HepG2 (cell line): Measurements from ENCODE around the gene CTRB2. TPM values are rescaled to one million over a fixed set of nuclear protein-coding genes. Genes with fewer than 3 reads are reported as not detected.

Experiments used
- CBX5 ChIP-seq: sonication (generic); formaldehyde crosslinking; IDR thresholded peaks from 2 replicates; pipeline ENCODE4 v1.4.0; 2020; ENCODE audit warnings: missing genetic modification reagents, borderline replicate concordance
- ESRRA ChIP-seq: sonication (generic); formaldehyde crosslinking; IDR thresholded peaks from 2 replicates; pipeline ENCODE4 v1.5.1; 2020; ENCODE audit warnings: mild to moderate bottlenecking, low read depth, missing genetic modification reagents
- ETV5 ChIP-seq: IDR thresholded peaks from 2 replicates; pipeline ENCODE4 v1.6.1; 2018; ENCODE audit warnings: missing biosample characterization, missing genetic modification reagents, inconsistent platforms, borderline replicate concordance
- FOXJ3 ChIP-seq: sonication (generic); formaldehyde crosslinking; IDR thresholded peaks from 2 replicates; pipeline ENCODE4 v1.4.0; 2020; ENCODE audit warnings: missing genetic modification reagents, mild to moderate bottlenecking, borderline replicate concordance
- FOXO1 ChIP-seq: sonication (generic); formaldehyde crosslinking; IDR thresholded peaks from 2 replicates; pipeline ENCODE4 v1.4.0; 2020; ENCODE audit warnings: missing genetic modification reagents
- GMEB2 ChIP-seq: IDR thresholded peaks from 2 replicates; pipeline ENCODE4 v1.6.1; 2016; ENCODE audit warnings: missing biosample characterization, missing genetic modification reagents, low read depth
- HIVEP1 ChIP-seq: sonication (generic); formaldehyde crosslinking; IDR thresholded peaks from 2 replicates; pipeline ENCODE4 v1.4.0; 2020; ENCODE audit warnings: mild to moderate bottlenecking, missing genetic modification reagents
- HNRNPK ChIP-seq: fragments of 200-400 bp; formaldehyde crosslinking; IDR thresholded peaks from 2 replicates; pipeline ENCODE4 v1.6.1; 2018; ENCODE audit warnings: low read length, low read depth, moderate library complexity, mild to moderate bottlenecking; ENCODE audit not compliant: poor library complexity, severe bottlenecking
- HNRNPL ChIP-seq: fragments of 200-400 bp; formaldehyde crosslinking; IDR thresholded peaks from 2 replicates; pipeline ENCODE4 v1.6.1; 2017; ENCODE audit warnings: mild to moderate bottlenecking, low read depth, low read length
- ISX ChIP-seq: sonication (generic); formaldehyde crosslinking; conservative IDR thresholded peaks from 2 replicates; pipeline ENCODE4 v1.5.0; 2020; ENCODE audit warnings: missing genetic modification reagents
- MAX ChIP-seq: IDR thresholded peaks from 2 replicates; pipeline ENCODE4 v1.6.1; 2012; ENCODE audit warnings: inconsistent platforms
- MTERF4 ChIP-seq: sonication (generic); formaldehyde crosslinking; IDR thresholded peaks from 2 replicates; pipeline ENCODE4 v1.8.0; 2023; ENCODE audit warnings: mild to moderate bottlenecking, missing genetic modification reagents
- NAIF1 ChIP-seq: sonication (generic); formaldehyde crosslinking; IDR thresholded peaks from 2 replicates; pipeline ENCODE4 v1.5.0; 2020; ENCODE audit warnings: mild to moderate bottlenecking, missing genetic modification reagents, borderline replicate concordance
- NFATC3 ChIP-seq: sonication (generic); formaldehyde crosslinking; IDR thresholded peaks from 2 replicates; pipeline ENCODE4 v1.5.1; 2020; ENCODE audit warnings: mild to moderate bottlenecking, missing genetic modification reagents
- SRF ChIP-seq: IDR thresholded peaks from 2 replicates; pipeline ENCODE4 v1.6.1; 2011; ENCODE audit warnings: mild to moderate bottlenecking, low read depth, low read length, moderate library complexity
- SRY ChIP-seq: sonication (generic); formaldehyde crosslinking; IDR thresholded peaks from 2 replicates; pipeline ENCODE4 v1.8.0; 2022; ENCODE audit warnings: mild to moderate bottlenecking, missing genetic modification reagents
- TFDP2 ChIP-seq: sonication (generic); formaldehyde crosslinking; IDR thresholded peaks from 2 replicates; pipeline ENCODE4 v1.4.0; 2020; ENCODE audit warnings: missing genetic modification reagents
- ZBTB8A ChIP-seq: sonication (generic); formaldehyde crosslinking; IDR thresholded peaks from 2 replicates; pipeline ENCODE4 v1.4.0; 2020; ENCODE audit warnings: mild to moderate bottlenecking, low read depth, missing genetic modification reagents, borderline replicate concordance
- ZFP82 ChIP-seq: sonication (generic); formaldehyde crosslinking; IDR thresholded peaks from 2 replicates; pipeline ENCODE4 v1.5.1; 2020; ENCODE audit warnings: mild to moderate bottlenecking, missing genetic modification reagents, borderline replicate concordance
- ZNF225 ChIP-seq: sonication (generic); formaldehyde crosslinking; IDR thresholded peaks from 2 replicates; pipeline ENCODE4 v1.4.0; 2020; ENCODE audit warnings: mild to moderate bottlenecking, missing genetic modification reagents
- ZNF253 ChIP-seq: sonication (generic); formaldehyde crosslinking; IDR thresholded peaks from 2 replicates; pipeline ENCODE4 v1.8.0; 2022; ENCODE audit warnings: mild to moderate bottlenecking, missing genetic modification reagents, borderline replicate concordance
- ZNF264 ChIP-seq: sonication (generic); formaldehyde crosslinking; IDR thresholded peaks from 2 replicates; pipeline ENCODE4 v1.4.0; 2020; ENCODE audit warnings: missing genetic modification reagents
- ZNF33B ChIP-seq: sonication (generic); formaldehyde crosslinking; IDR thresholded peaks from 2 replicates; pipeline ENCODE4 v1.5.1; 2020; ENCODE audit warnings: mild to moderate bottlenecking, missing genetic modification reagents
- ZNF567 ChIP-seq: sonication (generic); formaldehyde crosslinking; IDR thresholded peaks from 2 replicates; pipeline ENCODE4 v1.8.1; 2023; ENCODE audit warnings: mild to moderate bottlenecking, missing genetic modification reagents, borderline replicate concordance
- ZNF660 ChIP-seq: sonication (generic); formaldehyde crosslinking; IDR thresholded peaks from 2 replicates; pipeline ENCODE4 v1.5.1; 2020; ENCODE audit warnings: mild to moderate bottlenecking, low read depth, missing genetic modification reagents, borderline replicate concordance
- ZNF737 ChIP-seq: sonication (generic); formaldehyde crosslinking; IDR thresholded peaks from 2 replicates; pipeline ENCODE4 v1.5.0; 2020; ENCODE audit warnings: missing genetic modification reagents, mild to moderate bottlenecking, borderline replicate concordance
- ZNF772 ChIP-seq: sonication (generic); formaldehyde crosslinking; IDR thresholded peaks from 2 replicates; pipeline ENCODE4 v1.5.0; 2020; ENCODE audit warnings: mild to moderate bottlenecking, missing genetic modification reagents
- ZNF839 ChIP-seq: sonication (generic); formaldehyde crosslinking; IDR thresholded peaks from 2 replicates; pipeline ENCODE4 v1.4.0; 2020; ENCODE audit warnings: missing genetic modification reagents, mild to moderate bottlenecking, borderline replicate concordance
- polyA plus RNA-seq, 8 experiments: library from polyadenylated mRNA; depleted of rRNA in 3 of 8; stranded (reverse) in 7 of 8; unstranded in 1 of 8; fragments of >200 nt; fragmentation: Illumina TruSeq in 4 of 8; extraction: Trizol in 4 of 8; gene quantifications; 2 replicates each; pipeline versions ENCODE4 v1.2.1 to v1.2.3, GENCODE V29; 2011 to 2016; ENCODE audit warnings: low read depth in 4 of 8, missing spikeins in 1 of 8, mixed read lengths in 1 of 8; ENCODE audit not compliant: insufficient read depth in 1 of 8
- total RNA-seq, 5 experiments: library from RNA; depleted of rRNA; stranded (reverse); fragments of >200 nt; fragmentation: Illumina TruSeq; extraction: Trizol; gene quantifications; 2 replicates each; pipeline ENCODE4 v1.2.3, GENCODE V29; 2016; ENCODE audit warnings: low read depth in 1 of 5

Gene CTRB2
- total and polyA plus RNA-seq, 2 of the 13 experiments (the other 11 are each of a cell fraction or from before 2014, with no cell fraction given): 0.13 TPM; not detected in 1

- TF ChIP-seq MAX (no peak), ZNF660 (CRISPR knock-in tag) (no peak), ESRRA (CRISPR knock-in tag) (0 out of 2 replicates have a peak, but pooled peaks have one; percentile 19), HIVEP1 (CRISPR knock-in tag) (no peak), ZNF225 (CRISPR knock-in tag) (peak; percentile 83; the same call in 1 of the 2 replicates), ETV5 (0 out of 2 replicates have a peak, but pooled peaks have one; percentile 16), ZNF772 (peak; percentile 26), MTERF4 (CRISPR knock-in tag) (0 out of 2 replicates have a peak, but pooled peaks have one; percentile 5), NFATC3 (no peak), SRF (no peak), FOXJ3 (CRISPR knock-in tag) (no peak), ZNF33B (CRISPR knock-in tag) (no peak), HNRNPL (peak; percentile 69; the same call in 1 of the 2 replicates), NAIF1 (CRISPR knock-in tag) (no peak), SRY (no peak), ZNF737 (CRISPR knock-in tag) (no peak), TFDP2 (CRISPR knock-in tag) (no peak), ZFP82 (CRISPR knock-in tag) (no peak), HNRNPK (no peak), ZNF567 (peak; percentile 86; the same call in 1 of the 2 replicates), CBX5 (CRISPR knock-in tag) (no peak), ZNF253 (CRISPR knock-in tag) (no peak), FOXO1 (no peak), ISX (no peak), ZNF264 (CRISPR knock-in tag) (no peak), ZBTB8A (no peak), GMEB2 (no peak), ZNF839 (no peak)
Measured at GRCh38 chr16:75244225-75244809, 37.4 kb upstream of the CTRB2 start (continued).
